ENCODE data around the gene ATG4C. TPM values are rescaled to one million over a fixed set of nuclear protein-coding genes. Genes with fewer than 3 reads are reported as not detected.

ATG4C gene
- total and polyA plus RNA-seq, 2 of the 4 experiments (the other 2 are of a cell fraction) = 4.7 to 7.2 TPM

- DNase-seq = no peak
- dilution Hi-C loops (cut with HindIII; ENCODE audit: low sequenced_read_pairs, unreplicated experiment) = no loop called here
- intact Hi-C loops (cut with micrococcal nuclease) = no loop called here
- no peaks in the 10 kb centered on the region for H3K36me3 ChIP-seq (ENCODE audit: control insufficient read depth, insufficient read depth, low read length)
- peaks cover 10% of the 10 kb centered on the region for H3K27me3 ChIP-seq (ENCODE audit: control insufficient read depth, insufficient read depth, low read length)
- no peak overlapping the region for H2BK5ac ChIP-seq (ENCODE audit: low read depth, low read length, poor library complexity, severe bottlenecking)
- H4K8ac ChIP-seq (ENCODE audit: low read depth in 2 of 2, low read length in 2 of 2) = no peak overlapping the region
- H3K4ac ChIP-seq (ENCODE audit: low read depth, low read length) = no peak overlapping the region
- no peak overlapping the region for H3K4me3 ChIP-seq (ENCODE audit: insufficient read depth, low read depth, low read length)
- H3K9ac ChIP-seq (ENCODE audit: low read depth, low read length) = no peak overlapping the region
- no peaks in the 10 kb centered on the region for H3K4me1 ChIP-seq (ENCODE audit: control insufficient read depth, insufficient read depth, low read length)
- in situ Hi-C loops (cut with MboI; ENCODE audit: low sequenced_read_pairs) = no loop called here
- no peak overlapping the region for H2BK20ac ChIP-seq (ENCODE audit: low read depth, low read length)
- no peak overlapping the region for H3K23ac ChIP-seq (ENCODE audit: low read depth, low read length)
- H2AFZ ChIP-seq (replicated peaks; ENCODE audit: low read length, poor library complexity) = no peak overlapping the region
- no peak overlapping the region for H2BK15ac ChIP-seq (ENCODE audit: low read depth, low read length)
- no peak overlapping the region for H3K4me2 ChIP-seq (ENCODE audit: low read depth, low read length)
- ATAC-seq (ENCODE audit: low read depth) = no peak
- no peak overlapping the region for H3K27ac ChIP-seq (ENCODE audit: insufficient read depth, low read length)
- ChIA-PET POLR2A (ENCODE audit: unreplicated experiment) (no interaction called here), CTCF (interaction anchor here (1.5 kb wide), 1 partner anchor 33 kb away, joined by 3 read pairs; no protein-coding TSS in a partner anchor)
- no peak overlapping the region for H2BK120ac ChIP-seq (ENCODE audit: low read depth, low read length)
- no CpG with 5 or more reads among the region's 1 CpG for WGBS, 2 experiments (ENCODE audit: extremely low coverage in 2 of 2, insufficient read length in 1 of 2)
- H4K20me1 ChIP-seq (ENCODE audit: insufficient read depth, low read length) = no peaks in the 10 kb centered on the region
- no peak overlapping the region for H2AK5ac ChIP-seq (ENCODE audit: low read depth, low read length)
- TF ChIP-seq MAZ (IDR thresholded peaks at IDR 0.05; ENCODE audit: borderline replicate concordance, low read depth, low read length) (no peak), ELK1 (IDR thresholded peaks at IDR 0.05; ENCODE audit: borderline replicate concordance, low read depth, low read length) (no peak), NFE2L2 (IDR thresholded peaks at IDR 0.05; ENCODE audit: low read depth, low read length) (no peak)
- H2AK9ac ChIP-seq (replicated peaks; ENCODE audit: low read depth, low read length, poor library complexity) = no peak overlapping the region
- no peaks in the 10 kb centered on the region for H3K9me1 ChIP-seq (ENCODE audit: insufficient read depth, low read length)
- no peak overlapping the region for H4K5ac ChIP-seq (ENCODE audit: low read depth, low read length)
- no peaks in the 10 kb centered on the region for H3K79me1 ChIP-seq (ENCODE audit: low read depth in 1 of 2, low read length in 2 of 2)
- BruUV-seq (replicated peaks) = no TSS peak
- no peak overlapping the region for H4K91ac ChIP-seq (ENCODE audit: insufficient read depth, low read depth, low read length)
- no peak overlapping the region for H3K56ac ChIP-seq (ENCODE audit: extremely low read depth, insufficient read depth, low read length)
- peaks cover 4% of the 10 kb centered on the region for H3K9me3 ChIP-seq (ENCODE audit: control insufficient read depth, insufficient read depth, low read length)
- no peak overlapping the region for H3K14ac ChIP-seq (replicated peaks; ENCODE audit: low read depth, low read length)
- no peak overlapping the region for H3K18ac ChIP-seq (ENCODE audit: low read depth, low read length)
These were observed 96.0 kb downstream of the ATG4C start for GRCh38 chr1:62879962-62880361.

All from IMR-90 (cell line).